C4-2B (cell line): Measurements from ENCODE around the gene MRPL40.
"Not testable (repeated sequence)": the region's sequence is repeated elsewhere in the genome, so short reads cannot be mapped to it uniquely, and the experiment has no call there.

Source experiments
- H3K27ac ChIP-seq: fragments of 450-650 bp; 2 replicates; pipeline ENCODE4 v1.5.1; 2017
- CTCF ChIP-seq: fragments of 450-650 bp; conservative IDR thresholded peaks from 2 replicates; pipeline ENCODE4 v1.5.1; 2017; ENCODE audit warnings: mild to moderate bottlenecking
- ZFX ChIP-seq: fragments of 450-650 bp; IDR thresholded peaks from 2 replicates; pipeline ENCODE4 v1.6.1; 2017

Gene MRPL40

GRCh38 chr22:19434401-19434800 is 2.1 kb downstream of the MRPL40 start:
- no peak overlapping the region for H3K27ac ChIP-seq

GRCh38 chr22:19434829-19435580 is 2.7 kb downstream of the MRPL40 start:
- H3K27ac ChIP-seq = no peak overlapping the region
- TF ChIP-seq CTCF (no peak), ZFX (no peak)

More at GRCh38 chr22:19434401-19434800, 2.1 kb downstream of the MRPL40 start:
- TF ChIP-seq ZFX (no peak), CTCF (no peak)

- not testable (repeated sequence) for H3K27ac ChIP-seq
Measured at GRCh38 chr22:19436444-19437161, 4.3 kb downstream of the MRPL40 start.

- no peak for TF ChIP-seq CTCF
- TF ChIP-seq ZFX = no peak
- H3K27ac ChIP-seq = no peak overlapping the region
Measured at GRCh38 chr22:19438298-19438697, 6.0 kb downstream of the MRPL40 start.

GRCh38 chr22:19440411-19441195 is 8.3 kb downstream of the MRPL40 start:
- no peak overlapping the region for H3K27ac ChIP-seq
- TF ChIP-seq CTCF = no peak
- TF ChIP-seq ZFX = no peak

- no peak overlapping the region for H3K27ac ChIP-seq
- TF ChIP-seq CTCF (no peak), ZFX (no peak)
Measured at GRCh38 chr22:19442166-19442565, 9.8 kb downstream of the MRPL40 start.

GRCh38 chr22:19443544-19444211 is 11.3 kb downstream of the MRPL40 start:
- no peak for TF ChIP-seq CTCF
- no peak for TF ChIP-seq ZFX
- H3K27ac ChIP-seq = no peak overlapping the region

GRCh38 chr22:19445279-19445982 is 13.1 kb downstream of the MRPL40 start:
- H3K27ac ChIP-seq = not testable (repeated sequence)
